Uterus (tissue), 2 donors: ENCODE measurements around the gene ELMO1.

Experiments
- POLR2A ChIP-seq, 2 donors: fragments of 450-650 bp; IDR thresholded peaks; one replicate each; pipeline ENCODE4 v1.6.1; 2016; ENCODE audit warnings: antibody characterized with exemption in 2 of 2, mild to moderate bottlenecking in 1 of 2, moderate library complexity in 1 of 2
- TF ChIP-seq, protein P1 (sequence below), 4 experiments: fragments of 200-600 bp in 2 of 4; fragments of 450-650 bp in 2 of 4; sonication (generic) in 2 of 4; IDR thresholded peaks; one replicate each; pipeline ENCODE4 v1.5.1; 2016 to 2019; ENCODE audit warnings: antibody characterized with exemption in 4 of 4, mild to moderate bottlenecking in 2 of 4, moderate library complexity in 1 of 4

DNA sequence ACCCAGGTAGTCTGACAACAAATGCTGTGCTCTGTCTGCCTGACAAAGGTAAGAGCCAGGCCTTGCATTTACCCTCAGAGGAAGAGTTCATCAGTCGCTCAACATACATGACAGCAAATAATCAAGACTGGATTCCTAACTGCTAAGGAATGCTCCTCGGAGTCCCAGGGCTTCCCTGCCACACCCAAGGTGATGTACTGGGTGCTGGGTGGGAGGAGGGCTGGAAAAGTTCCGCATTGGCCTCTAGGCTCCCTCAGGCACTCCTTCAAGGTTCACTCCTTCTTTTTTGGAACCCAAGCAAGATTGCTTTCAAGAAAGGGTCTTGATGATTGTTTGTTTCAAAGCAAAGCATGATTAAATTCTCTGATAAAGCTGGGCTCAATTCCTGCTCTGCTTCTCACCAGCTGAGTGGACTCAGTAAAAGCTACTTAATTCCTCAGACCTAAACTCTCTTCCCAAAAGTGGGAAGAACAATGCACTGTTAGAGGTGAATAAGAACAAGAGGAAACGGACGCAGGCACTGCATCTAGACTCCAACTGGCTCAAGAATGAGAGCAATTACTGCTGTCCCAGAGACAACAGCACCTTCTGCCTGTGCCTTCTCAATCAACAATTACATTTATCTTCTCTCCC lies 173.5 kb downstream of the ELMO1 start:
- TF ChIP-seq, protein P1, sequence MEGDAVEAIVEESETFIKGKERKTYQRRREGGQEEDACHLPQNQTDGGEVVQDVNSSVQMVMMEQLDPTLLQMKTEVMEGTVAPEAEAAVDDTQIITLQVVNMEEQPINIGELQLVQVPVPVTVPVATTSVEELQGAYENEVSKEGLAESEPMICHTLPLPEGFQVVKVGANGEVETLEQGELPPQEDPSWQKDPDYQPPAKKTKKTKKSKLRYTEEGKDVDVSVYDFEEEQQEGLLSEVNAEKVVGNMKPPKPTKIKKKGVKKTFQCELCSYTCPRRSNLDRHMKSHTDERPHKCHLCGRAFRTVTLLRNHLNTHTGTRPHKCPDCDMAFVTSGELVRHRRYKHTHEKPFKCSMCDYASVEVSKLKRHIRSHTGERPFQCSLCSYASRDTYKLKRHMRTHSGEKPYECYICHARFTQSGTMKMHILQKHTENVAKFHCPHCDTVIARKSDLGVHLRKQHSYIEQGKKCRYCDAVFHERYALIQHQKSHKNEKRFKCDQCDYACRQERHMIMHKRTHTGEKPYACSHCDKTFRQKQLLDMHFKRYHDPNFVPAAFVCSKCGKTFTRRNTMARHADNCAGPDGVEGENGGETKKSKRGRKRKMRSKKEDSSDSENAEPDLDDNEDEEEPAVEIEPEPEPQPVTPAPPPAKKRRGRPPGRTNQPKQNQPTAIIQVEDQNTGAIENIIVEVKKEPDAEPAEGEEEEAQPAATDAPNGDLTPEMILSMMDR (IDR thresholded peaks at IDR 0.05) = no peak
- no peak for TF ChIP-seq POLR2A (IDR thresholded peaks at IDR 0.05)
